DOHH2 (cell line): Measurements from ENCODE around the gene NUP210.
A peak's percentile ranks its signal among the peaks of the same experiment; 100 is the strongest.

Source experiments
- H3F3A ChIP-seq: fragments of 200-600 bp; sonication (generic), shearing (Covaris generic); 2 replicates; pipeline ENCODE4 v1.6.0; 2016; ENCODE audit warnings: antibody characterized with exemption, mild to moderate bottlenecking; ENCODE audit not compliant: control insufficient read depth, insufficient read depth
- H3K27ac ChIP-seq: fragments of 200-600 bp; sonication (generic); 2 replicates; pipeline ENCODE4 v1.5.1; 2014; ENCODE audit warnings: low read depth, mild to moderate bottlenecking, low read length, moderate library complexity
- H3K27me3 ChIP-seq: fragments of 200-600 bp; sonication (generic); 2 replicates; pipeline ENCODE4 v1.6.1; 2014; ENCODE audit warnings: mild to moderate bottlenecking, low read length, mixed read lengths; ENCODE audit not compliant: control insufficient read depth
- H3K36me3 ChIP-seq: fragments of 200-600 bp; sonication (generic); 2 replicates; pipeline ENCODE4 v1.6.1; 2014; ENCODE audit warnings: mild to moderate bottlenecking, low read length, moderate library complexity, mixed read lengths; ENCODE audit not compliant: control insufficient read depth
- H3K4me1 ChIP-seq: fragments of 200-600 bp; sonication (generic); 2 replicates; pipeline ENCODE4 v1.6.1; 2014; ENCODE audit warnings: mild to moderate bottlenecking, low read length, mixed read lengths; ENCODE audit not compliant: control insufficient read depth
- H3K4me2 ChIP-seq: fragments of 200-600 bp; sonication (generic); 2 replicates; pipeline ENCODE4 v1.6.0; 2014; ENCODE audit warnings: mild to moderate bottlenecking, low read length, moderate library complexity
- H3K4me3 ChIP-seq: fragments of 200-600 bp; sonication (generic); 2 replicates; pipeline ENCODE4 v1.5.1; 2014; ENCODE audit warnings: mild to moderate bottlenecking, low read length, mixed read lengths
- H3K79me2 ChIP-seq: fragments of 200-600 bp; sonication (generic); 2 replicates; pipeline ENCODE4 v1.6.1; 2014; ENCODE audit warnings: mild to moderate bottlenecking, low read length, mixed read lengths; ENCODE audit not compliant: control insufficient read depth
- H3K9me2 ChIP-seq: fragments of 200-600 bp; sonication (generic); replicated peaks from 2 replicates; pipeline ENCODE4 v1.6.1; 2014; ENCODE audit warnings: mild to moderate bottlenecking, low read length, mixed read lengths; ENCODE audit not compliant: control insufficient read depth
- H3K9me3 ChIP-seq: fragments of 200-600 bp; sonication (generic); 2 replicates; pipeline ENCODE4 v1.6.1; 2014; ENCODE audit warnings: antibody characterized with exemption, low read length, mixed read lengths; ENCODE audit not compliant: control insufficient read depth, insufficient read depth
- H4K20me1 ChIP-seq: fragments of 200-600 bp; sonication (generic); 2 replicates; pipeline ENCODE4 v1.6.0; 2014; ENCODE audit warnings: low read depth, mild to moderate bottlenecking, antibody characterized with exemption, low read length, moderate library complexity; ENCODE audit not compliant: control insufficient read depth, insufficient read depth
- EZH2phosphoT487 ChIP-seq: fragments of 200-600 bp; sonication (generic); IDR thresholded peaks from 2 replicates; pipeline ENCODE4 v1.6.1; 2017; ENCODE audit warnings: borderline replicate concordance, mild to moderate bottlenecking, antibody characterized with exemption, low read length, moderate library complexity, mixed read lengths
- TF ChIP-seq, protein P1 (sequence below): fragments of 200-600 bp; sonication (generic); IDR thresholded peaks from one replicate; pipeline ENCODE4 v1.5.1; 2014; ENCODE audit warnings: antibody characterized with exemption, mild to moderate bottlenecking, low read depth, low read length; ENCODE audit not compliant: poor library complexity, severe bottlenecking

NUP210 gene

DNA sequence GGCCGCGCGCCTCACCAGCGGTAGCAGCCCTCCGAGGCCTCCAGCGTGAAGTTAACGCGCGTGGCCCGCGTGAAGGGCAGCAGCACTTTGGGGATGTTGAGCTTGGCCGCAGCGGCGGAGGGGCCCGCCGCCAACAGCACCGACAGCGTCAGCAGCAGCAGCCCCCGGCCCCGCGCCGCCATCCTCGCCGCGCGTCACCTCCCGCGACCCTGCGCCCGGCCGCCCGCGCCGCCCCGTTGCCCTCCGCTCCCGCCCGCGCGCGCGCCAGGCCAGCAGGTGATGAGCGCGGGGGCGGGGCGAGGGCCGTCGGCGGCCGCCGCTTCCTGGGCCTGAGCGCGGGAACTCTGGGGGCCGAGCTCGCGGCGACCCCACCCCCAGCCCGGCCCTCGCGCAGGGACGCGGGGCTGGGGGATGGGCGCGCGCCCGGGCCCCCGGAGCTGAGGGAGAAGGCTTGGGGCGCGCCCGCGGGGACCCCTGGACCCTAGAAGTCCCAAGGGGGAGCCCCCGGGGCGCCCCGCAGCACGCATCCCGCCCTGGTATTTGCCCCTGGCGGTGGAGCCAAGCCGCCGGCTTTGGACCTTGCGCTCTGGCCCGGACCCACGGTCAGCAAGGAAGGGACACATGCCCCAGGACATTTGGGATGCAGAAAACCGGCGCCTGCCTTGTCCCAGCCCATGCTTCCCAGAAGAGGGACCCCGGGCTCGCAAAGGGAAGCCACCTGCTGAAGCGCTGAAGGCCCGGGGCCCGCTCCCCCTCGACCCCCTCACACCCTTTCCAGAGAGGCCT, at the start of gene NUP210:
Gene NUP210, minus strand, starts transcription at position 278 of the 786 bp plus-strand sequence. Its CDS starts 96 bp downstream, at position 182.
- Histone ChIP-seq H3K27ac (peak within 1 kb of the TSS; percentile 80), H3K27me3 (no peaks in the 10 kb centered on the region), H3F3A (peaks cover 24% of the 10 kb centered on the region), H4K20me1 (peaks cover 21% of the 10 kb centered on the region), H3K79me2 (peaks cover 55% of the 10 kb centered on the region), H3K4me2 (peak within 1 kb of the TSS; percentile 91), H3K4me1 (peaks cover 51% of the 10 kb centered on the region), H3K9me3 (no peaks in the 10 kb centered on the region), H3K4me3 (peak within 1 kb of the TSS; percentile 88), H3K9me2 (no peaks in the 10 kb centered on the region), H3K36me3 (peaks cover 43% of the 10 kb centered on the region)
- no peak for TF ChIP-seq EZH2phosphoT487
- TF ChIP-seq, protein P1, sequence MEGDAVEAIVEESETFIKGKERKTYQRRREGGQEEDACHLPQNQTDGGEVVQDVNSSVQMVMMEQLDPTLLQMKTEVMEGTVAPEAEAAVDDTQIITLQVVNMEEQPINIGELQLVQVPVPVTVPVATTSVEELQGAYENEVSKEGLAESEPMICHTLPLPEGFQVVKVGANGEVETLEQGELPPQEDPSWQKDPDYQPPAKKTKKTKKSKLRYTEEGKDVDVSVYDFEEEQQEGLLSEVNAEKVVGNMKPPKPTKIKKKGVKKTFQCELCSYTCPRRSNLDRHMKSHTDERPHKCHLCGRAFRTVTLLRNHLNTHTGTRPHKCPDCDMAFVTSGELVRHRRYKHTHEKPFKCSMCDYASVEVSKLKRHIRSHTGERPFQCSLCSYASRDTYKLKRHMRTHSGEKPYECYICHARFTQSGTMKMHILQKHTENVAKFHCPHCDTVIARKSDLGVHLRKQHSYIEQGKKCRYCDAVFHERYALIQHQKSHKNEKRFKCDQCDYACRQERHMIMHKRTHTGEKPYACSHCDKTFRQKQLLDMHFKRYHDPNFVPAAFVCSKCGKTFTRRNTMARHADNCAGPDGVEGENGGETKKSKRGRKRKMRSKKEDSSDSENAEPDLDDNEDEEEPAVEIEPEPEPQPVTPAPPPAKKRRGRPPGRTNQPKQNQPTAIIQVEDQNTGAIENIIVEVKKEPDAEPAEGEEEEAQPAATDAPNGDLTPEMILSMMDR = no peak

DNA sequence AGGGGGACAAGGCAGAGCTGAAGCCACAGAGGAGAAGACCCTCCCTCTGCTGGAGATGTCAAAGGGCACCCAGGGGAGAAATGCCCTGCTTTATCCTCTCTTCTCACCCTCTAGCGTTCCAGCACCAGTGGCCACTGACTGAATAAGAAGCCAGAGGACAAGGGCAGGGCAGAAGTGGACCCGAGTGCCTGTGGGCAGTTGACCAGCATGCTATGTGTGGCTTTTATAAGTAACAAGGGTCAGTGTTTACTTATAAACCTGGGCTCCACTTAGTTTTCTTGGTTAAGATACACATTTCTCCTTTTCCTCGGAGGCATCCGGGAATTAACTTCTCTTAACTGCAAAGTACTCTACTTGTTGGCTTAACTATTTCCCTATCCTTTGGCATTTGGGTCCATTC, 46.7 kb upstream of the NUP210 start:
- Histone ChIP-seq H3K9me2 (no peaks in the 10 kb centered on the region), H3K4me1 (peaks cover under 1% of the 10 kb centered on the region; the same call in 1 of the 2 replicates), H3K36me3 (no peaks in the 10 kb centered on the region), H3F3A (no peaks in the 10 kb centered on the region), H3K27ac (no peak overlapping the region), H3K4me2 (no peak overlapping the region), H3K9me3 (no peaks in the 10 kb centered on the region), H3K4me3 (no peak overlapping the region), H3K27me3 (peaks cover 47% of the 10 kb centered on the region), H3K79me2 (no peaks in the 10 kb centered on the region), H4K20me1 (no peaks in the 10 kb centered on the region)
- no peak for TF ChIP-seq EZH2phosphoT487
- TF ChIP-seq, protein P1 = no peak

DNA sequence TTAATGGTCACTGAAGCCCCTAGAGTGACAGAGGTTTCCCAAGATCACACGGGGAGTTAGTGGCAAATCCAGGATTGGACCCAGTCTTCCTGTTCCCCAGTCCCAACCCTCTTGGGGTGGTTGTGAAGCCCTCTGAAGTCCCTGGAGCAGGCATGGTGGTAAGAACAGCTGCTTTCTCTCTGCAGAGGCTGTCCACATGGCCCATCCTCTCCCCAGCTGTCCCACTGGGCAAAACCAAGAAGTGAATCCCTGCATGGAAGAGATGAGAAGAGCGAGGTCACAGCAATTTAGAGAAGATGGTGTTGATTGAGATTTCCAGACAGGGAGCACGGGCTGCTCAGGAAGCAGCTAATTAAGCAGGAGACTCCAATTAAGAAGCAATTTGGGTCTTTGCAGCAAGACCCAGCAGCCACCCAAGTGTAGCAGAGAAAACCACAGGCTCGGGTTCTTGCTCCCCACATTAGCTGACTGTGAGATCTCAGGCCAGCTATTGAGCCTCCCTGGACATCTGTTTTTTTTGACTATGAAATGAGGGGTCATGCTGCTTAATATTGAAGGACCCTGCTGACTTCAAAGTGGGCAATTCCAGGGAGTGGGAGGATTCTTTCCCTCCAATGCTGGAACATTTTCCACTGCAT, 45.2 kb upstream of the NUP210 start:
- no peaks in the 10 kb centered on the region for H3K9me2 ChIP-seq
- no peak overlapping the region for H3K4me2 ChIP-seq
- H3K27me3 ChIP-seq = peaks cover 38% of the 10 kb centered on the region
- no peaks in the 10 kb centered on the region for H4K20me1 ChIP-seq
- H3F3A ChIP-seq = no peaks in the 10 kb centered on the region
- H3K79me2 ChIP-seq = no peaks in the 10 kb centered on the region
- TF ChIP-seq EZH2phosphoT487 = no peak
- TF ChIP-seq, protein P1 = no peak
- no peaks in the 10 kb centered on the region for H3K9me3 ChIP-seq
- H3K4me1 ChIP-seq = peaks cover 9% of the 10 kb centered on the region
- no peaks in the 10 kb centered on the region for H3K36me3 ChIP-seq
- no peak overlapping the region for H3K4me3 ChIP-seq
- no peak overlapping the region for H3K27ac ChIP-seq
